Natural killer cell (primary cell): ENCODE measurements around the gene DERA. TPM values are rescaled to one million over a fixed set of nuclear protein-coding genes. Genes with fewer than 3 reads are reported as not detected.
"Not testable (repeated sequence)": the region's sequence is repeated elsewhere in the genome, so short reads cannot be mapped to it uniquely, and the experiment has no call there.

Experiments used
- ATAC-seq, 3 donors: fragments of 150-1000 bp in 2 of 3; fragments of 200-7000 bp in 1 of 3; cut with Tn5 transposase; 1 replicate in 1 of 3; 2 replicates in 2 of 3; pipeline ENCODE4 v1.10.0; 2021; ENCODE audit warnings: mild to moderate bottlenecking in 2 of 3, moderate library complexity in 2 of 3
- DNase-seq, 2 donors: peaks; one replicate each; pipeline versions ENCODE4 v3.0.0 to v3.0.0-alpha.2; 2013 to 2021; ENCODE audit warnings: mixed read lengths in 1 of 2
- H3K27ac ChIP-seq: one replicate; pipeline ENCODE4 v1.5.1; 2013; ENCODE audit warnings: mild to moderate bottlenecking, low read length
- H3K27me3 ChIP-seq: one replicate; pipeline ENCODE4 v1.6.1; 2013; ENCODE audit warnings: low read length; ENCODE audit not compliant: control insufficient read depth, insufficient read depth
- H3K36me3 ChIP-seq: one replicate; pipeline ENCODE4 v1.6.1; 2013; ENCODE audit warnings: low read length; ENCODE audit not compliant: control insufficient read depth, insufficient read depth
- H3K4me1 ChIP-seq: one replicate; pipeline ENCODE4 v1.6.1; 2013; ENCODE audit warnings: low read length; ENCODE audit not compliant: control insufficient read depth, insufficient read depth
- H3K4me3 ChIP-seq: one replicate; pipeline ENCODE4 v1.5.1; 2013; ENCODE audit warnings: low read length
- H3K9me3 ChIP-seq: one replicate; pipeline ENCODE4 v1.6.1; 2013; ENCODE audit warnings: low read length; ENCODE audit not compliant: control insufficient read depth, insufficient read depth
- H3K27ac Mint-ChIP-seq, 2 donors: one replicate each; pipeline ENCODE4 v1.8.0; 2022; ENCODE audit warnings: mild to moderate bottlenecking in 2 of 2, mixed read lengths in 2 of 2, moderate library complexity in 1 of 2
- H3K27me3 Mint-ChIP-seq, 2 donors: one replicate each; pipeline ENCODE4 v1.8.0; 2022; ENCODE audit warnings: low read depth in 2 of 2, mixed read lengths in 2 of 2
- H3K36me3 Mint-ChIP-seq: one replicate; pipeline ENCODE4 v1.8.0; 2022; ENCODE audit warnings: mixed read lengths
- H3K4me1 Mint-ChIP-seq, 2 donors: one replicate each; pipeline ENCODE4 v1.8.0; 2022; ENCODE audit warnings: mixed read lengths in 2 of 2
- H3K4me3 Mint-ChIP-seq: one replicate; pipeline ENCODE4 v1.8.0; 2022; ENCODE audit warnings: mild to moderate bottlenecking, moderate library complexity, mixed read lengths
- H3K9me3 Mint-ChIP-seq, 2 donors: one replicate each; pipeline ENCODE4 v1.8.0; 2022; ENCODE audit warnings: mixed read lengths in 2 of 2
- CTCF ChIP-seq: fragments of 200-600 bp; IDR thresholded peaks from one replicate; pipeline ENCODE4 v1.8.0; 2022; ENCODE audit warnings: antibody characterized with exemption
- WGBS: methylation state at CpG from one replicate; pipeline ENCODE4 v1.1.7; 2013; ENCODE audit warnings: missing lambda C conversion rate; ENCODE audit not compliant: insufficient coverage; 5-methylcytosine and 5-hydroxymethylcytosine counted together
- intact Hi-C: fragments of 100-400 bp; cut with micrococcal nuclease; formaldehyde crosslinking; loops from one replicate; pipeline ENCODE4 v1.14.2; 2022
- total RNA-seq, 4 donors: library from RNA; stranded (reverse); fragments of 120-200 nt in 1 of 4; gene quantifications; one replicate each; pipeline versions ENCODE4 v1.2.3 to v1.2.4, GENCODE V29; 2013 to 2022

DERA gene
- total RNA-seq, 3 donors from 2014 or later (not counting 1 experiment from before 2014, with no cell fraction given): 15.6 to 22.1 (median 20.4) TPM

DNA sequence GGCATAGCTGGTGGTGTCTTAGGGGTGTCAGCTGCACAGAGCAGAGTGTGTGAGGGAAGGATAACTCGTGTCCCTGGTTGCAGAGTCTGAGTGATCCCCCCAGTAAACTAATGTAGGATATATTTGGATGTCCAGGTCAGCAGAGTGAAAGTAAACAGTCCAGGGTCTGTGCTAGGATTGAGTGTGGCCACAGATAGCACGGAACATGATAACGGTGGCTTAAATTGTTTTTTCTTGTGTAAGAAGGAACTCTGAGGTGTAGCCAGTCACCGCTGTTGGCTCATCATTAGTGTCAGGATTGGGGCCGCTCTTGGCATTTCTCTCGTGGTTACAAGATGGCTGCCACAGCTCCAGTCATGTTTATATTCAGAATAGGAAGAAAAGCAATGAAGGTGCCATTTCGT lies 97.3 kb downstream of the DERA start:
- Histone ChIP-seq H3K9me3 (no peaks in the 10 kb centered on the region), H3K27me3 (no peaks in the 10 kb centered on the region), H3K4me3 (no peak overlapping the region), H3K36me3 (no peaks in the 10 kb centered on the region), H3K27ac (no peak overlapping the region), H3K4me1 (no peaks in the 10 kb centered on the region)
- peaks cover under 1 to 1% of the 10 kb centered on the region in 2 donors for H3K9me3 Mint-ChIP-seq
- no peak for TF ChIP-seq CTCF
- H3K4me1 Mint-ChIP-seq: peaks cover 2 to 14% of the 10 kb centered on the region in 2 donors
- H3K27ac Mint-ChIP-seq: no peak overlapping the region
- WGBS: 95% methylated on average over 7 of the region's 7 CpGs
- ATAC-seq (no peak), DNase-seq (no peak)
- no peaks in the 10 kb centered on the region for H3K27me3 Mint-ChIP-seq
- intact Hi-C loops: no loop called here
- H3K4me3 Mint-ChIP-seq: no peak overlapping the region
- peaks cover 3% of the 10 kb centered on the region for H3K36me3 Mint-ChIP-seq

GRCh38 chr12:16012117-16012516 lies 101.0 kb downstream of the DERA start:
- DNase-seq (no peak), ATAC-seq (no peak)
- peaks cover 7 to 12% of the 10 kb centered on the region in 2 donors for H3K4me1 Mint-ChIP-seq
- no peak overlapping the region for H3K4me3 ChIP-seq
- no peak overlapping the region for H3K4me3 Mint-ChIP-seq
- no peak overlapping the region for H3K27ac ChIP-seq
- no peaks in the 10 kb centered on the region for H3K27me3 Mint-ChIP-seq
- H3K9me3 Mint-ChIP-seq: peaks cover 7 to 8% of the 10 kb centered on the region in 2 donors
- H3K36me3 Mint-ChIP-seq: peaks cover 26% of the 10 kb centered on the region
- no peak overlapping the region for H3K27ac Mint-ChIP-seq
- H3K36me3 ChIP-seq: peaks cover 4% of the 10 kb centered on the region
- intact Hi-C loops: no loop called here
- no peaks in the 10 kb centered on the region for H3K27me3 ChIP-seq
- peaks cover 12% of the 10 kb centered on the region for H3K9me3 ChIP-seq
- TF ChIP-seq CTCF: no peak
- no peaks in the 10 kb centered on the region for H3K4me1 ChIP-seq

DNA sequence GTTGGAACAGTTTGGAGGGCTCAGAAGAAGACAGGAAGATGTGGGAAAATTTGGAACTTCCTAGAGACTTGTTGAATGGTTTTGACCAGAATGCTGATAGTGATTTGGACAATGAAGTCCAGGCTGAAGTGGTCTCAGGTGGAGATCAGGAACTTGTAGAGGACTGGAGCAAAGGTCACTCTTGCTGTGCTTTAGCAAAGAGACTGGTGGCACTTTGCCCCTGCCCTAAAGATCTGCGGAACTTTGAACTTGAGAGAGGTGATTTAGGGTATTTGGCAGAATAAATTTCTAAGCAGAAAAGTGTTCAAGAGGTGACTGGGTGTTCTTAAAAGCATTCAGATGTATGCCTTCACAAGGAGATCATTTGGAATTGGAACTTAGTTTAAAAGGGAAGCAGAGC lies 102.6 kb downstream of the DERA start:
- H3K9me3 Mint-ChIP-seq, DNase-seq, H3K27me3 Mint-ChIP-seq, H3K4me3 ChIP-seq, H3K4me3 Mint-ChIP-seq, H3K27ac ChIP-seq, ATAC-seq, intact Hi-C loops, H3K27me3 ChIP-seq, H3K27ac Mint-ChIP-seq, H3K4me1 Mint-ChIP-seq, H3K4me1 ChIP-seq, H3K36me3 ChIP-seq: not testable (repeated sequence)
- WGBS: 96% methylated on average over 1 of the region's 1 CpG
- peaks cover 12% of the 10 kb centered on the region for H3K9me3 ChIP-seq
- peaks cover 26% of the 10 kb centered on the region for H3K36me3 Mint-ChIP-seq

DNA sequence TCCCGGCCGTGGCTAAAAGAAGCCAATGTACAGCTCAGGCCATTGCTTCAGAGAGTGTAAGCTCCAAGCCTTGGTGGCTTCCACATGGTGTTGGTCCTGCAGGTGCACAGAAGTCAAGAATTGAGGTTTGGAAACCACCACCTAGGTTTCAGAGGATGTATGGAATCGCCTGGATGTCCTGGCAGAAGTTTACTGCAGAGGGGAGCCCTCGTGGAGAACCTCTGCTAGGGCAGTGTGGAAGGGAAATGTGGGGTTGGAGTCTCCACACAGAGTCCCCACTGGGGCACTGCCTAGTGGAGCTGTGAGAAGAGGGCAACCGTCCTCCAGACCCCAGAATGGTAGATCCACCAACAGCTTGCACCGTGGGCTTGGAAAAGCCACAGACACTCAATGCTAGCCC lies 103.3 kb downstream of the DERA start:
- H3K9me3 ChIP-seq: peaks cover 12% of the 10 kb centered on the region
- H3K36me3 ChIP-seq, H3K4me3 Mint-ChIP-seq, DNase-seq, H3K27ac ChIP-seq, H3K4me3 ChIP-seq, H3K4me1 Mint-ChIP-seq, H3K27ac Mint-ChIP-seq, H3K9me3 Mint-ChIP-seq, intact Hi-C loops, H3K4me1 ChIP-seq, H3K27me3 ChIP-seq, H3K27me3 Mint-ChIP-seq, ATAC-seq: not testable (repeated sequence)
- 99% methylated on average over 6 of the region's 6 CpGs for WGBS
- peaks cover 26% of the 10 kb centered on the region for H3K36me3 Mint-ChIP-seq

DNA sequence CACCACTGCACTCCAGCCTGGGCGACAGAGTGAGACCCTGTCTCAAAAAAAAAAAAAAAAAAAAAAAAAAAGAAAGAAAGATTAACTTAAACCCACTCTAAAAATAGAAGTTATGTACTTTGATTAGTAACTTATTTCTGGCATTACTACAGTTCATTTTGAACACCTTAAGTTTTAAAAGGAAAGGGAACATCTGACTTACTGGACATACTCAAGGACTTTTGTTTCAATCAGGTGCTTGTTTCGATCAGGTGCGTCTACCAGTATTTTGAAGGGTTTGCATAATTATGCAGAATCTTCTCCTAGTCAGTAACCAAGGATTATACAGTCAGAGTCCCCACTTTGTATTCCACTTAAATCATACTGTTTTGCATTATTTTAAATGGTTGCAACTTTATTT lies 105.6 kb downstream of the DERA start:
- Mint-ChIP-seq H3K36me3 (peaks cover 37% of the 10 kb centered on the region), H3K27ac (no peak overlapping the region), H3K27me3 (no peaks in the 10 kb centered on the region), H3K4me3 (no peak overlapping the region), H3K9me3 (peaks cover 11 to 18% of the 10 kb centered on the region in 2 donors), H3K4me1 (peaks cover 7 to 21% of the 10 kb centered on the region in 2 donors)
- no peaks in the 10 kb centered on the region for H3K4me1 ChIP-seq
- ATAC-seq (no peak), DNase-seq (no peak)
- intact Hi-C loops: no loop called here
- no peaks in the 10 kb centered on the region for H3K27me3 ChIP-seq
- H3K27ac ChIP-seq: no peak overlapping the region
- H3K36me3 ChIP-seq: peaks cover 8% of the 10 kb centered on the region
- peaks cover 19% of the 10 kb centered on the region for H3K9me3 ChIP-seq
- WGBS: 90% methylated on average over 2 of the region's 3 CpGs
- no peak overlapping the region for H3K4me3 ChIP-seq
- no peak for TF ChIP-seq CTCF
